HepG2 (cell line): Measurements from ENCODE around the gene CHRNA7. TPM values are rescaled to one million over a fixed set of nuclear protein-coding genes. Genes with fewer than 3 reads are reported as not detected.
A peak's percentile ranks its signal among the peaks of the same experiment; 100 is the strongest.

Experiments used
- ATAC-seq: fragments of 200-7000 bp; cut with Tn5 transposase; 3 replicates; pipeline ENCODE4 v1.9.1; 2020; ENCODE audit warnings: mild to moderate bottlenecking, moderate library complexity
- BruUV-seq: library from RNA; stranded (reverse); fragments of 400-500 nt; replicated peaks from 2 replicates; lab custom pipeline; 2021; lab: Mats Ljungman, UMichigan
- CTCF ChIA-PET: fragments of 300-600 bp; formaldehyde crosslinking; extraction: SDS; loops from one replicate; lab custom pipeline; 2021; ENCODE audit warnings: low total read pairs, inconsistent platforms, low intra/inter-chr PET ratio; lab: Yijun Ruan, JAX
- POLR2A ChIA-PET: fragments of 350-600 bp; sonication (Branson Sonifier 250); formaldehyde crosslinking; loops from one replicate; lab custom pipeline; 2020; ENCODE audit warnings: antibody characterized with exemption, inconsistent platforms; lab: Yijun Ruan, JAX
- DNase-seq: peaks from one replicate; pipeline ENCODE4 v3.0.0-alpha.2; 2015; ENCODE audit warnings: low spot score
- FAIRE-seq: peaks from 3 replicates; lab custom pipeline; 2011; peaks lifted over from hg19 to GRCh38; lab: Jason Lieb, UNC
- H2AFZ ChIP-seq: one replicate; pipeline ENCODE4 v1.6.1; 2011; ENCODE audit warnings: low read length, inconsistent platforms
- H3K27ac ChIP-seq: fragments of 300-600 bp; 3 replicates; pipeline ENCODE4 v1.8.0; 2011; ENCODE audit warnings: mixed run types, mild to moderate bottlenecking, mixed read lengths, low read length, inconsistent platforms; ENCODE audit not compliant: insufficient read depth; ENCODE audit errors: extremely low read length
- H3K27me3 ChIP-seq, 2 experiments: fragments of 200-600 bp in 1 of 2; 2 replicates in 1 of 2; 3 replicates in 1 of 2; pipeline versions ENCODE4 v1.6.0 to v1.8.0; 2011; ENCODE audit warnings: low read length in 2 of 2, mild to moderate bottlenecking in 2 of 2, moderate library complexity in 2 of 2, inconsistent platforms in 1 of 2; ENCODE audit not compliant: insufficient read depth in 2 of 2, control insufficient read depth in 1 of 2
- H3K36me3 ChIP-seq, 2 experiments: fragments of 200-600 bp in 1 of 2; replicated peaks in 1 of 2; 2 replicates in 1 of 2; 3 replicates in 1 of 2; pipeline versions ENCODE4 v1.5.1 to v1.8.0; 2011; ENCODE audit warnings: low read length in 2 of 2, inconsistent platforms in 1 of 2; ENCODE audit not compliant: insufficient read depth in 2 of 2, control insufficient read depth in 1 of 2
- H3K4me1 ChIP-seq: 2 replicates; pipeline ENCODE4 v1.5.1; 2012; ENCODE audit warnings: low read length, inconsistent platforms; ENCODE audit not compliant: insufficient read depth
- H3K4me2 ChIP-seq: 2 replicates; pipeline ENCODE4 v1.6.0; 2011; ENCODE audit warnings: low read depth, low read length, inconsistent platforms
- H3K4me3 ChIP-seq, 3 experiments: fragments of 200-600 bp in 1 of 3; sonication (generic), shearing (Covaris generic) in 1 of 3; replicated peaks in 1 of 3; 2 replicates each; pipeline ENCODE4 v1.5.1; 2011 to 2016; ENCODE audit warnings: low read length in 3 of 3, inconsistent platforms in 2 of 3, low read depth in 2 of 3, mild to moderate bottlenecking in 2 of 3, control low read depth in 1 of 3, mixed read lengths in 1 of 3; ENCODE audit not compliant: insufficient read depth in 1 of 3
- H3K79me2 ChIP-seq: one replicate; pipeline ENCODE4 v1.6.1; 2011; ENCODE audit warnings: low read length, inconsistent platforms; ENCODE audit not compliant: insufficient read depth
- H3K9ac ChIP-seq: 2 replicates; pipeline ENCODE4 v1.6.0; 2011; ENCODE audit warnings: mild to moderate bottlenecking, low read depth, low read length, inconsistent platforms; ENCODE audit not compliant: insufficient read depth
- H3K9me3 ChIP-seq: 2 replicates; pipeline ENCODE4 v1.5.1; 2012; ENCODE audit warnings: mild to moderate bottlenecking, low read length
- H4K20me1 ChIP-seq: 2 replicates; pipeline ENCODE4 v1.6.0; 2011; ENCODE audit warnings: inconsistent platforms, mild to moderate bottlenecking, low read length, moderate library complexity; ENCODE audit not compliant: insufficient read depth
- ATF3 ChIP-seq: sonication (generic); formaldehyde crosslinking; IDR thresholded peaks from 2 replicates; pipeline ENCODE4 v1.4.0; 2020; ENCODE audit warnings: missing genetic modification reagents
- CSRNP2 ChIP-seq: sonication (generic); formaldehyde crosslinking; conservative IDR thresholded peaks from 2 replicates; pipeline ENCODE4 v1.8.0; 2022; ENCODE audit warnings: low read depth, missing genetic modification reagents
- GMEB2 ChIP-seq: IDR thresholded peaks from 2 replicates; pipeline ENCODE4 v1.6.1; 2016; ENCODE audit warnings: missing biosample characterization, missing genetic modification reagents, low read depth
- HMG20B ChIP-seq: conservative IDR thresholded peaks from 2 replicates; pipeline ENCODE4 v1.6.1; 2016; ENCODE audit warnings: missing genetic modification reagents, missing compliant biosample characterization
- MAFF ChIP-seq: IDR thresholded peaks from 2 replicates; pipeline ENCODE4 v1.6.1; 2011; ENCODE audit warnings: low read depth, low read length, improper control_type of control experiment
- MAFK ChIP-seq, 2 experiments: IDR thresholded peaks in 1 of 2; conservative IDR thresholded peaks in 1 of 2; 2 replicates each; pipeline ENCODE4 v1.6.1; 2011; ENCODE audit warnings: improper control_type of control experiment in 2 of 2, low read length in 2 of 2
- MLX ChIP-seq: IDR thresholded peaks from 2 replicates; pipeline ENCODE4 v1.6.1; 2016
- NFE2L2 ChIP-seq: fragments of 150-350 bp; IDR thresholded peaks from 2 replicates; pipeline ENCODE4 v1.6.1; 2014; ENCODE audit warnings: low read length
- PLSCR1 ChIP-seq: sonication (generic); formaldehyde crosslinking; IDR thresholded peaks from 2 replicates; pipeline ENCODE4 v1.5.0; 2020; ENCODE audit warnings: missing genetic modification reagents, mild to moderate bottlenecking, borderline replicate concordance
- RCOR2 ChIP-seq: IDR thresholded peaks from 2 replicates; pipeline ENCODE4 v1.6.1; 2016; ENCODE audit warnings: missing biosample characterization, missing genetic modification reagents
- ZSCAN21 ChIP-seq: sonication (generic); formaldehyde crosslinking; IDR thresholded peaks from 2 replicates; pipeline ENCODE4 v1.8.0; 2022; ENCODE audit warnings: mild to moderate bottlenecking, missing genetic modification reagents, moderate library complexity, borderline replicate concordance
- WGBS: methylation state at CpG from one replicate; pipeline ENCODE4 v1.1.6; 2017; ENCODE audit warnings: low lambda C conversion rate; 5-methylcytosine and 5-hydroxymethylcytosine counted together
- in situ Hi-C: cut with HindIII; loops from 2 replicates; pipeline ENCODE4 v1.10.0; 2017; ENCODE audit warnings: low pct_unique_long_range_greater_than_20kb; ENCODE audit not compliant: extremely low pct_ligation_motif_present
- intact Hi-C: fragments of 100-400 bp; cut with micrococcal nuclease; formaldehyde crosslinking; loops from one replicate; pipeline ENCODE4 v1.10.0; 2022; ENCODE audit not compliant: unreplicated experiment
- polyA plus RNA-seq, 8 experiments: library from polyadenylated mRNA; depleted of rRNA in 3 of 8; stranded (reverse) in 7 of 8; unstranded in 1 of 8; fragments of >200 nt; fragmentation: Illumina TruSeq in 4 of 8; extraction: Trizol in 4 of 8; gene quantifications; 2 replicates each; pipeline versions ENCODE4 v1.2.1 to v1.2.3, GENCODE V29; 2011 to 2016; ENCODE audit warnings: low read depth in 4 of 8, missing spikeins in 1 of 8, mixed read lengths in 1 of 8; ENCODE audit not compliant: insufficient read depth in 1 of 8
- total RNA-seq, 5 experiments: library from RNA; depleted of rRNA; stranded (reverse); fragments of >200 nt; fragmentation: Illumina TruSeq; extraction: Trizol; gene quantifications; 2 replicates each; pipeline ENCODE4 v1.2.3, GENCODE V29; 2016; ENCODE audit warnings: low read depth in 1 of 5

The CHRNA7 gene
- total and polyA plus RNA-seq, 2 of the 13 experiments (the other 11 are each of a cell fraction or from before 2014, with no cell fraction given): 1.3 to 1.4 TPM

GRCh38 chr15:32003558-32003957 lies 26.8 kb upstream of the CHRNA7 start (continued):
- TF ChIP-seq CSRNP2 (CRISPR knock-in tag): no peak
- no peak for TF ChIP-seq ATF3 (CRISPR knock-in tag)
- TF ChIP-seq HMG20B: no peak

GRCh38 chr15:32004249-32004648 lies 26.1 kb upstream of the CHRNA7 start:
- in situ Hi-C loops: no loop called here
- CTCF ChIA-PET: no interaction called here

More at GRCh38 chr15:32004249-32004648, 26.1 kb upstream of the CHRNA7 start:
- TF ChIP-seq PLSCR1 (CRISPR knock-in tag): no peak
- TF ChIP-seq MLX (CRISPR knock-in tag): no peak
- no peak for TF ChIP-seq GMEB2
- TF ChIP-seq NFE2L2: peak; percentile 77
- peak; percentile 98 for TF ChIP-seq MAFF
- TF ChIP-seq RCOR2 (CRISPR knock-in tag): no peak
- TF ChIP-seq MAFK (conservative IDR thresholded peaks at IDR 0.05 in 1 of 2, IDR thresholded peaks at IDR 0.05 in 1 of 2; ENCODE audit: low read length in 2 of 2): peak; percentile 96 to 98
- TF ChIP-seq ZSCAN21: no peak
- TF ChIP-seq, all 625 proteins: peak for 3
- 0% methylated on average over 2 of the region's 2 CpGs for WGBS
- H2AFZ ChIP-seq: no peak overlapping the region
- no peak overlapping the region for H3K27ac ChIP-seq
- H3K36me3 ChIP-seq: no peaks in the 10 kb centered on the region
- no peaks in the 10 kb centered on the region for H3K4me1 ChIP-seq
- no peaks in the 10 kb centered on the region for H3K9me3 ChIP-seq
- DNase-seq: no peak
- no peaks in the 10 kb centered on the region for H3K27me3 ChIP-seq
- no TSS peak for BruUV-seq
- H3K4me2 ChIP-seq: no peak overlapping the region
- no peaks in the 10 kb centered on the region for H3K79me2 ChIP-seq
- POLR2A ChIA-PET: no interaction called here
- intact Hi-C loops: no loop called here
- H4K20me1 ChIP-seq: no peaks in the 10 kb centered on the region
- H3K4me3 ChIP-seq: no peak overlapping the region
- no peak overlapping the region for H3K9ac ChIP-seq
- ATAC-seq: no peak
- FAIRE-seq: no peak
